ENCODE measurements around the gene PARM1.

The PARM1 gene

GRCh38 chr4:74950200-74950599, 17.3 kb downstream of the PARM1 start:
- no peak overlapping the region for H3K27ac ChIP-seq
- TF ChIP-seq ZFX (IDR thresholded peaks at IDR 0.05; ENCODE audit: borderline replicate concordance) = no peak
- TF ChIP-seq, protein P1, sequence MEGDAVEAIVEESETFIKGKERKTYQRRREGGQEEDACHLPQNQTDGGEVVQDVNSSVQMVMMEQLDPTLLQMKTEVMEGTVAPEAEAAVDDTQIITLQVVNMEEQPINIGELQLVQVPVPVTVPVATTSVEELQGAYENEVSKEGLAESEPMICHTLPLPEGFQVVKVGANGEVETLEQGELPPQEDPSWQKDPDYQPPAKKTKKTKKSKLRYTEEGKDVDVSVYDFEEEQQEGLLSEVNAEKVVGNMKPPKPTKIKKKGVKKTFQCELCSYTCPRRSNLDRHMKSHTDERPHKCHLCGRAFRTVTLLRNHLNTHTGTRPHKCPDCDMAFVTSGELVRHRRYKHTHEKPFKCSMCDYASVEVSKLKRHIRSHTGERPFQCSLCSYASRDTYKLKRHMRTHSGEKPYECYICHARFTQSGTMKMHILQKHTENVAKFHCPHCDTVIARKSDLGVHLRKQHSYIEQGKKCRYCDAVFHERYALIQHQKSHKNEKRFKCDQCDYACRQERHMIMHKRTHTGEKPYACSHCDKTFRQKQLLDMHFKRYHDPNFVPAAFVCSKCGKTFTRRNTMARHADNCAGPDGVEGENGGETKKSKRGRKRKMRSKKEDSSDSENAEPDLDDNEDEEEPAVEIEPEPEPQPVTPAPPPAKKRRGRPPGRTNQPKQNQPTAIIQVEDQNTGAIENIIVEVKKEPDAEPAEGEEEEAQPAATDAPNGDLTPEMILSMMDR (IDR thresholded peaks at IDR 0.05) = no peak

GRCh38 chr4:74950882-74951281, 18.0 kb downstream of the PARM1 start:
- TF ChIP-seq ZFX (IDR thresholded peaks at IDR 0.05; ENCODE audit: borderline replicate concordance) = no peak
- TF ChIP-seq, protein P1 (IDR thresholded peaks at IDR 0.05) = no peak
- H3K27ac ChIP-seq = no peak overlapping the region

GRCh38 chr4:74953647-74954046, 20.7 kb downstream of the PARM1 start:
- no peak overlapping the region for H3K27ac ChIP-seq
- TF ChIP-seq, protein P1 (IDR thresholded peaks at IDR 0.05) = no peak
- TF ChIP-seq ZFX (IDR thresholded peaks at IDR 0.05; ENCODE audit: borderline replicate concordance) = no peak

DNA sequence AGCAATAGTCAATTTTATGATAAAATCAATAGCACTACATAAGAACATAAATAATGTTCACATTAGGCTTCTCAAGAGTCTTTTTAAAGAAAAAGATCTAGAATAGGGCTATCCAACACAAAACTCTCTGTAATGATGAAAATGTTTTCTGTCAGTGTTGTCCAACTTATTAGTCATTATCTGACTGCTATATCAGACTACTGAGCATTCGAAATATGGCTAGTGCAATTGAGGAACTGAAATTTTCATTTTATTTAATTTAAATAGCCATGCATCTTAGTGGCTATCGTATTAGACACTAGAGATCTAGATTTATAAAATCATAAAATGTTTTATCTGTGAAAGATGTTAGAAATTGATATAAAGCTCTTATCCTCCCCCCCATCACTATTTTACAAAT, 26.0 kb downstream of the PARM1 start:
- H3K27ac ChIP-seq = no peak overlapping the region
- no peak for TF ChIP-seq ZFX (IDR thresholded peaks at IDR 0.05; ENCODE audit: borderline replicate concordance)
- TF ChIP-seq, protein P1 (IDR thresholded peaks at IDR 0.05) = no peak

DNA sequence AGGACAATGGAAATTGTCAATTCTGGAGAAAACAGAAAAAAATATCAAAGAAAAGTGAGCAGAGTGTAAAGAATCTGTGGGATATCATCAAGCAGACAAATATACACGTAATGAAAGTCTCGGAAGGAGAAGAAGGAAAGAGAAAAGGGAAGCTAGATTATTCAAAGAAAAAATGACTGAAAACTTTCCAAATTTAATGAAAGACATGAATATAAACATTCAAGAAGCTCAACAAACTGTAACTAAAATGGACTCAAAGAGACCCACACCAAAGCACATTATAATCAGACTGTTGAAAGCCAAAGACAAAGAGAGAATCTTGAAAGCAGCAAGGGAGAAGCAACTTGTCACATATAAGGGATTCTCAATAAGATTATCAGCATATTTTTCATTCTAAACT, 28.3 kb downstream of the PARM1 start:
- TF ChIP-seq, protein P1 (IDR thresholded peaks at IDR 0.05) = no peak
- TF ChIP-seq ZFX (IDR thresholded peaks at IDR 0.05; ENCODE audit: borderline replicate concordance) = no peak
- no peak overlapping the region for H3K27ac ChIP-seq

- no peak overlapping the region for H3K27ac ChIP-seq
- TF ChIP-seq ZFX (IDR thresholded peaks at IDR 0.05; ENCODE audit: borderline replicate concordance) = no peak
- TF ChIP-seq, protein P1 (IDR thresholded peaks at IDR 0.05) = no peak
Measured at GRCh38 chr4:74962584-74962983, 29.7 kb downstream of the PARM1 start.

GRCh38 chr4:74964311-74964710, 31.4 kb downstream of the PARM1 start:
- TF ChIP-seq ZFX (IDR thresholded peaks at IDR 0.05; ENCODE audit: borderline replicate concordance) = no peak
- TF ChIP-seq, protein P1 (IDR thresholded peaks at IDR 0.05) = no peak
- H3K27ac ChIP-seq = no peak overlapping the region

Data from 22Rv1 (cell line).